Activated naive CD8-positive, alpha-beta T cell treated with anti-CD3 and anti-CD28 coated beads, Interleukin-2, amount 10 ng/mL, durations not matched to agents 7 days and 5 days (primary cell): ENCODE results near the gene WDFY4. TPM values are rescaled to one million over a fixed set of nuclear protein-coding genes. Genes with fewer than 3 reads are reported as not detected.

Source experiments
- ATAC-seq: fragments of 150-1000 bp; cut with Tn5 transposase; one replicate; pipeline ENCODE4 v1.10.0; 2021; ENCODE audit warnings: low read depth, moderate library complexity
- POLR2A ChIA-PET: fragments of 350-600 bp; sonication (Branson Sonifier 250); formaldehyde crosslinking; loops from one replicate; lab custom pipeline; 2021; ENCODE audit warnings: antibody characterized with exemption; lab: Charles Lee
- DNase-seq: peaks from one replicate; pipeline ENCODE4 v3.0.0; 2021
- H3K27ac Mint-ChIP-seq: one replicate; pipeline ENCODE4 v1.8.0; 2022; ENCODE audit warnings: mild to moderate bottlenecking, mixed read lengths
- H3K27me3 Mint-ChIP-seq: one replicate; pipeline ENCODE4 v1.8.0; 2022; ENCODE audit warnings: mild to moderate bottlenecking, moderate library complexity, mixed read lengths
- H3K36me3 Mint-ChIP-seq: one replicate; pipeline ENCODE4 v1.8.0; 2021; ENCODE audit warnings: mild to moderate bottlenecking, mixed read lengths
- H3K4me1 Mint-ChIP-seq: one replicate; pipeline ENCODE4 v1.8.0; 2021; ENCODE audit warnings: mixed read lengths
- H3K4me3 Mint-ChIP-seq: one replicate; pipeline ENCODE4 v1.8.0; 2022; ENCODE audit warnings: mild to moderate bottlenecking, moderate library complexity, mixed read lengths
- H3K9me3 Mint-ChIP-seq: one replicate; pipeline ENCODE4 v1.8.0; 2021; ENCODE audit warnings: mixed read lengths
- total RNA-seq, 2 experiments: library from RNA; stranded (reverse); gene quantifications; one replicate each; pipeline ENCODE4 v1.2.3, GENCODE V29; 2021

The WDFY4 gene
- total RNA-seq, 2 experiments from 2014 or later = 1.5 to 2.4 TPM

GRCh38 chr10:48701139-48701901 is 16.6 kb downstream of the WDFY4 start:
- no peak overlapping the region for H3K27ac Mint-ChIP-seq
- H3K9me3 Mint-ChIP-seq = no peaks in the 10 kb centered on the region
- H3K4me3 Mint-ChIP-seq = no peak overlapping the region
- DNase-seq (no peak), ATAC-seq (no peak)
- POLR2A ChIA-PET = no interaction called here
- no peaks in the 10 kb centered on the region for H3K36me3 Mint-ChIP-seq
- peaks cover 5% of the 10 kb centered on the region for H3K27me3 Mint-ChIP-seq
- H3K4me1 Mint-ChIP-seq = peaks cover 3% of the 10 kb centered on the region

- POLR2A ChIA-PET = no interaction called here
- Mint-ChIP-seq H3K36me3 (no peaks in the 10 kb centered on the region), H3K27me3 (peaks cover 5% of the 10 kb centered on the region), H3K27ac (no peak overlapping the region), H3K9me3 (no peaks in the 10 kb centered on the region), H3K4me3 (no peak overlapping the region), H3K4me1 (peaks cover 3% of the 10 kb centered on the region)
- no peak for ATAC-seq
- no peak for DNase-seq
These were observed 17.3 kb downstream of the WDFY4 start for GRCh38 chr10:48701941-48702340.

GRCh38 chr10:48703531-48704122 is 19.0 kb downstream of the WDFY4 start:
- H3K36me3 Mint-ChIP-seq = no peaks in the 10 kb centered on the region
- no peaks in the 10 kb centered on the region for H3K9me3 Mint-ChIP-seq
- peaks cover 3% of the 10 kb centered on the region for H3K4me1 Mint-ChIP-seq
- DNase-seq (no peak), ATAC-seq (no peak)
- POLR2A ChIA-PET = no interaction called here
- H3K27ac Mint-ChIP-seq = no peak overlapping the region
- peaks cover 12% of the 10 kb centered on the region for H3K27me3 Mint-ChIP-seq
- no peak overlapping the region for H3K4me3 Mint-ChIP-seq

- DNase-seq = no peak
- peaks cover 3% of the 10 kb centered on the region for H3K4me1 Mint-ChIP-seq
- no peak for ATAC-seq
- no peaks in the 10 kb centered on the region for H3K9me3 Mint-ChIP-seq
- H3K4me3 Mint-ChIP-seq = no peak overlapping the region
- peaks cover 13% of the 10 kb centered on the region for H3K27me3 Mint-ChIP-seq
- POLR2A ChIA-PET = no interaction called here
- no peak overlapping the region for H3K27ac Mint-ChIP-seq
- no peaks in the 10 kb centered on the region for H3K36me3 Mint-ChIP-seq
These were observed 19.5 kb downstream of the WDFY4 start for GRCh38 chr10:48704156-48704555.

GRCh38 chr10:48705401-48705938 is 20.8 kb downstream of the WDFY4 start:
- H3K4me1 Mint-ChIP-seq = peaks cover 1% of the 10 kb centered on the region
- no peak for DNase-seq
- POLR2A ChIA-PET = no interaction called here

GRCh38 chr10:48707472-48707871 is 22.8 kb downstream of the WDFY4 start:
- Mint-ChIP-seq H3K36me3 (no peaks in the 10 kb centered on the region), H3K4me1 (no peaks in the 10 kb centered on the region), H3K27me3 (peaks cover 15% of the 10 kb centered on the region), H3K9me3 (no peaks in the 10 kb centered on the region), H3K4me3 (no peak overlapping the region), H3K27ac (no peak overlapping the region)
- ATAC-seq = no peak
- POLR2A ChIA-PET = no interaction called here
- no peak for DNase-seq

More at GRCh38 chr10:48705401-48705938, 20.8 kb downstream of the WDFY4 start:
- ATAC-seq = no peak
- no peaks in the 10 kb centered on the region for H3K9me3 Mint-ChIP-seq
- H3K27ac Mint-ChIP-seq = no peak overlapping the region
- no peaks in the 10 kb centered on the region for H3K36me3 Mint-ChIP-seq
- H3K27me3 Mint-ChIP-seq = peaks cover 15% of the 10 kb centered on the region
- no peak overlapping the region for H3K4me3 Mint-ChIP-seq

GRCh38 chr10:48708144-48708543 is 23.5 kb downstream of the WDFY4 start:
- no peaks in the 10 kb centered on the region for H3K4me1 Mint-ChIP-seq
- ATAC-seq = no peak
- POLR2A ChIA-PET = no interaction called here
- H3K4me3 Mint-ChIP-seq = no peak overlapping the region
- no peaks in the 10 kb centered on the region for H3K36me3 Mint-ChIP-seq
- no peak for DNase-seq
- no peaks in the 10 kb centered on the region for H3K9me3 Mint-ChIP-seq
- H3K27ac Mint-ChIP-seq = no peak overlapping the region
- H3K27me3 Mint-ChIP-seq = peaks cover 15% of the 10 kb centered on the region

GRCh38 chr10:48710647-48711275 is 26.1 kb downstream of the WDFY4 start:
- no peaks in the 10 kb centered on the region for H3K4me1 Mint-ChIP-seq
- no peak overlapping the region for H3K4me3 Mint-ChIP-seq
- no peak for DNase-seq
- no peaks in the 10 kb centered on the region for H3K36me3 Mint-ChIP-seq
- POLR2A ChIA-PET = no interaction called here
- peaks cover 11% of the 10 kb centered on the region for H3K27me3 Mint-ChIP-seq
- no peak for ATAC-seq
- H3K9me3 Mint-ChIP-seq = no peaks in the 10 kb centered on the region
- no peak overlapping the region for H3K27ac Mint-ChIP-seq

- ATAC-seq = no peak
These were observed 27.2 kb downstream of the WDFY4 start for GRCh38 chr10:48711830-48712229.

GRCh38 chr10:48714088-48714487 is 29.4 kb downstream of the WDFY4 start:
- peaks cover 3% of the 10 kb centered on the region for H3K27me3 Mint-ChIP-seq
- ATAC-seq = no peak
- H3K4me1 Mint-ChIP-seq = no peaks in the 10 kb centered on the region
- H3K4me3 Mint-ChIP-seq = no peak overlapping the region
- no peaks in the 10 kb centered on the region for H3K9me3 Mint-ChIP-seq
- POLR2A ChIA-PET = no interaction called here
- no peaks in the 10 kb centered on the region for H3K36me3 Mint-ChIP-seq
- no peak for DNase-seq
- no peak overlapping the region for H3K27ac Mint-ChIP-seq

More at GRCh38 chr10:48711830-48712229, 27.2 kb downstream of the WDFY4 start:
- Mint-ChIP-seq H3K27me3 (peaks cover 10% of the 10 kb centered on the region), H3K9me3 (no peaks in the 10 kb centered on the region), H3K36me3 (no peaks in the 10 kb centered on the region), H3K4me1 (no peaks in the 10 kb centered on the region), H3K4me3 (no peak overlapping the region), H3K27ac (no peak overlapping the region)
- POLR2A ChIA-PET = no interaction called here
- no peak for DNase-seq

GRCh38 chr10:48716416-48716815 is 31.7 kb downstream of the WDFY4 start:
- Mint-ChIP-seq H3K27ac (no peak overlapping the region), H3K27me3 (peaks cover 2% of the 10 kb centered on the region), H3K36me3 (no peaks in the 10 kb centered on the region), H3K4me3 (no peak overlapping the region), H3K4me1 (no peaks in the 10 kb centered on the region), H3K9me3 (no peaks in the 10 kb centered on the region)
- POLR2A ChIA-PET = no interaction called here
- ATAC-seq (no peak), DNase-seq (no peak)

GRCh38 chr10:48720611-48721010 is 35.9 kb downstream of the WDFY4 start:
- ATAC-seq (no peak), DNase-seq (no peak)
- POLR2A ChIA-PET = no interaction called here
- H3K9me3 Mint-ChIP-seq = no peaks in the 10 kb centered on the region
- no peaks in the 10 kb centered on the region for H3K4me1 Mint-ChIP-seq
- peaks cover 2% of the 10 kb centered on the region for H3K27me3 Mint-ChIP-seq
- H3K27ac Mint-ChIP-seq = no peak overlapping the region
- H3K36me3 Mint-ChIP-seq = no peaks in the 10 kb centered on the region
- H3K4me3 Mint-ChIP-seq = no peak overlapping the region

- Mint-ChIP-seq H3K27me3 (peaks cover under 1% of the 10 kb centered on the region), H3K27ac (no peak overlapping the region), H3K4me3 (no peak overlapping the region), H3K4me1 (no peaks in the 10 kb centered on the region), H3K9me3 (no peaks in the 10 kb centered on the region), H3K36me3 (no peaks in the 10 kb centered on the region)
- no peak for ATAC-seq
- POLR2A ChIA-PET = no interaction called here
- no peak for DNase-seq
These were observed 37.8 kb downstream of the WDFY4 start for GRCh38 chr10:48722153-48723145.
